Adrenal gland (tissue), 19 donors: Measurements from ENCODE around the gene XCL1. TPM values are rescaled to one million over a fixed set of nuclear protein-coding genes. Genes with fewer than 3 reads are reported as not detected.
"Not testable (repeated sequence)": the region's sequence is repeated elsewhere in the genome, so short reads cannot be mapped to it uniquely, and the experiment has no call there.

Experiments used
- DNase-seq, 7 donors: peaks; one replicate each; pipeline ENCODE4 v3.0.0-alpha.2; 2019 to 2020
- H3K27ac ChIP-seq, 5 donors: fragments of 200-600 bp; sonication (generic) in 4 of 5; 1 replicate in 3 of 5; 2 replicates in 2 of 5; pipeline versions ENCODE4 v1.5.1 to v1.8.0; 2016 to 2020; ENCODE audit warnings: mild to moderate bottlenecking in 1 of 5
- H3K27me3 ChIP-seq: fragments of 200-600 bp; 2 replicates; pipeline ENCODE4 v1.8.0; 2021
- H3K36me3 ChIP-seq, 2 donors: fragments of 200-600 bp; replicated peaks in 1 of 2; 1 replicate in 1 of 2; 2 replicates in 1 of 2; pipeline versions ENCODE4 v1.5.1 to v1.8.0; 2018 to 2022
- H3K4me1 ChIP-seq, 2 donors: fragments of 200-600 bp; replicated peaks in 1 of 2; 1 replicate in 1 of 2; 2 replicates in 1 of 2; pipeline versions ENCODE4 v1.5.1 to v1.8.0; 2018 to 2021
- H3K4me3 ChIP-seq, 4 donors: fragments of 200-600 bp; sonication (generic) in 3 of 4; one replicate each; pipeline ENCODE4 v1.5.1; 2016 to 2018
- H3K9me3 ChIP-seq, 3 donors: fragments of 200-600 bp; sonication (generic) in 1 of 3; replicated peaks in 1 of 3; 1 replicate in 2 of 3; 2 replicates in 1 of 3; pipeline versions ENCODE4 v1.5.1 to v1.8.0; 2016 to 2021
- POLR2A ChIP-seq, 2 donors: fragments of 450-650 bp; IDR thresholded peaks; one replicate each; pipeline ENCODE4 v1.6.1; 2017; ENCODE audit warnings: antibody characterized with exemption in 2 of 2, mild to moderate bottlenecking in 2 of 2, moderate library complexity in 1 of 2
- WGBS, 4 donors: extraction: QIAGEN DNeasy Blood & Tissue Kit in 2 of 4; methylation state at CpG; one replicate each; pipeline versions ENCODE4 v1.1.5 to v1.1.7; 2013 to 2017; 5-methylcytosine and 5-hydroxymethylcytosine counted together
- intact Hi-C, 2 donors: fragments of 100-400 bp; cut with DNase I; formaldehyde crosslinking; loops; one replicate each; pipeline versions ENCODE4 v1.14.1 to v1.15.0; 2022 to 2023
- long read RNA-seq, 10 donors: library from polyadenylated mRNA in 3 of 10; unstranded in 2 of 10; stranded (forward) in 1 of 10; transcript quantifications; one replicate each; pipeline ENCODE4 v2.0.0 and lab custom pipeline, GENCODE V29; 2021 to 2026
- polyA plus RNA-seq, 3 donors: library from polyadenylated mRNA; stranded (reverse); fragments of 200-250 nt in 2 of 3; fragments of 350-450 nt in 1 of 3; fragmentation: Illumina TruSeq in 1 of 3; extraction: RNeasy Lipid Tissue Mini Kit (QIAGEN cat#74804) in 1 of 3; gene quantifications; one replicate each; pipeline ENCODE4 v1.2.3, GENCODE V29; 2013 to 2014
- total RNA-seq, 9 donors: library from RNA; depleted of rRNA in 4 of 9; stranded (reverse); fragments of >200 nt in 4 of 9; fragments of 120-200 nt in 1 of 9; fragmentation: NEBNext Ultra II Directional in 1 of 9; extraction: Animal tissue kit (Norgen Biotek cat#: 25700) in 1 of 9; gene quantifications; one replicate each; pipeline versions ENCODE4 v1.1.0 to v1.2.4, GENCODE V29; 2013 to 2023
- TF ChIP-seq, protein P1 (sequence below), 6 experiments: fragments of 450-650 bp in 4 of 6; fragments of 200-600 bp in 2 of 6; sonication (generic) in 1 of 6; IDR thresholded peaks; 1 replicate in 5 of 6; 2 replicates in 1 of 6; pipeline versions ENCODE4 v1.5.1 to v1.8.0; 2016 to 2021; ENCODE audit warnings: antibody characterized with exemption in 6 of 6, mild to moderate bottlenecking in 2 of 6, moderate library complexity in 1 of 6
- donor health status: healthy with polysubstance abuse.
- donor health status: Bipolar disorder and iron deficiency.
- donor health status: DM: yes; HTN: yes; CAD: no.
- donor health status: DM: no; HTN: no; CAD: no.
- donor health status: DM: no; HTN: no; CAD: no.
- donor health status: DM: yes; HTN: yes; CAD: no.

XCL1 gene, protein sequence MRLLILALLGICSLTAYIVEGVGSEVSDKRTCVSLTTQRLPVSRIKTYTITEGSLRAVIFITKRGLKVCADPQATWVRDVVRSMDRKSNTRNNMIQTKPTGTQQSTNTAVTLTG
- under 1 TPM in 3 of 9 donors, not detected in 6; 0.11 to 0.43 (median 0.23) TPM for total RNA-seq
- polyA plus RNA-seq: under 1 TPM in 2 of 3 donors, not detected in 1; 0.24 TPM
- long read RNA-seq, donor 1: 0 reads
- long read RNA-seq, donor 2: 0 reads
- long read RNA-seq, donor 3: 0 reads
- long read RNA-seq, donor 4: 0 reads
- long read RNA-seq, donor 5: 0 reads
- long read RNA-seq, donor 6: 0 reads
- long read RNA-seq, donor 7: 0 reads
- long read RNA-seq, donor 8: 0 reads
- long read RNA-seq, donor 9: 0 reads
- long read RNA-seq, donor 10: 0 reads

DNA sequence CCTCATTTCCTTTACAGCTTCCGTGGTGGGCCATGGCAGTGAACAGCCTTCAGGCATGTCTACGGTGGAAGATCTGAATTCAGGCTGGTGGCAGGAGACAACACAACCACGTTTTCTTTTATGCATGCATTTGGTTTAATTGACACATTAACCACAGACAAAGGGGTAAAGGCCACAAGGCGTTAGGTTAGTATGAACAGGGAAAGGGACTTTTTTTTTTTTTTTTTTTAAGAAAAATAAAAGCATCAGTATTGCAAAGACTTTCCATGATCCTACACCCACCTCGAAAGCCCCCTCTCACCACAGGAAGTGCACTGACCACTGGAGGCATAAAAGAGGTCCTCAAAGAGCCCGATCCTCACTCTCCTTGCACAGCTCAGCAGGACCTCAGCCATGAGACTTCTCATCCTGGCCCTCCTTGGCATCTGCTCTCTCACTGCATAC, at the start of gene XCL1:
Gene XCL1 (plus strand): TSS at position 361 of the 444 bp plus-strand sequence. CDS start 33 bp downstream, at position 394.
- H3K27me3 ChIP-seq, H3K36me3 ChIP-seq, H3K27ac ChIP-seq, H3K4me1 ChIP-seq, intact Hi-C loops, H3K4me3 ChIP-seq, DNase-seq, H3K9me3 ChIP-seq: not testable (repeated sequence)
- WGBS, 4 donors: 67 to 80% (median 72%) methylated on average over 4 of the region's 6 CpGs

DNA sequence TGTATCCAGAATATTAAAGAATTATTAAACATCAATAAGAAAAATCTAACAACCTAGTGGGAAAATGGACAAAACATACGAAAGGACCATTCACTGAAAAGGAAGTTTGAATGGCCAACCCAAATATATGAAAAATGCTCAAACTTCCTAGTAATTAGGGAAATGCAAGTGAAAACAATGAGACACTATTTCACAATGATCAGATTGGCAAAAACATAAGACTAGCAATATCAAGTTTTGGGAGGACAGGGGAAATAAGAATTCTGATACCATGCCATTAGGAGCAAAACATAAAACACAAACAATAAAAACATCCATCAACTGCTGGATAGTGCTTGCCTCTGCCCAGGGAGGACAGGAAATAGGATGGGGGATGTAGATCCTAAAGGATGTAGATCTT, 46.9 kb upstream of the XCL1 start:
- H3K36me3 ChIP-seq: no peaks in the 10 kb centered on the region
- no peak for TF ChIP-seq POLR2A (IDR thresholded peaks at IDR 0.05)
- TF ChIP-seq, protein P1, sequence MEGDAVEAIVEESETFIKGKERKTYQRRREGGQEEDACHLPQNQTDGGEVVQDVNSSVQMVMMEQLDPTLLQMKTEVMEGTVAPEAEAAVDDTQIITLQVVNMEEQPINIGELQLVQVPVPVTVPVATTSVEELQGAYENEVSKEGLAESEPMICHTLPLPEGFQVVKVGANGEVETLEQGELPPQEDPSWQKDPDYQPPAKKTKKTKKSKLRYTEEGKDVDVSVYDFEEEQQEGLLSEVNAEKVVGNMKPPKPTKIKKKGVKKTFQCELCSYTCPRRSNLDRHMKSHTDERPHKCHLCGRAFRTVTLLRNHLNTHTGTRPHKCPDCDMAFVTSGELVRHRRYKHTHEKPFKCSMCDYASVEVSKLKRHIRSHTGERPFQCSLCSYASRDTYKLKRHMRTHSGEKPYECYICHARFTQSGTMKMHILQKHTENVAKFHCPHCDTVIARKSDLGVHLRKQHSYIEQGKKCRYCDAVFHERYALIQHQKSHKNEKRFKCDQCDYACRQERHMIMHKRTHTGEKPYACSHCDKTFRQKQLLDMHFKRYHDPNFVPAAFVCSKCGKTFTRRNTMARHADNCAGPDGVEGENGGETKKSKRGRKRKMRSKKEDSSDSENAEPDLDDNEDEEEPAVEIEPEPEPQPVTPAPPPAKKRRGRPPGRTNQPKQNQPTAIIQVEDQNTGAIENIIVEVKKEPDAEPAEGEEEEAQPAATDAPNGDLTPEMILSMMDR (IDR thresholded peaks at IDR 0.05): no peak
- no peak for DNase-seq
- no peaks in the 10 kb centered on the region for H3K9me3 ChIP-seq
- H3K27me3 ChIP-seq: no peaks in the 10 kb centered on the region
- 59 to 79% (median 65%) methylated on average over 1 of the region's 1 CpG for WGBS, 4 donors
- H3K4me3 ChIP-seq: no peak overlapping the region
- intact Hi-C loops: no loop called here
- H3K4me1 ChIP-seq: no peaks in the 10 kb centered on the region
- no peak overlapping the region for H3K27ac ChIP-seq

DNA sequence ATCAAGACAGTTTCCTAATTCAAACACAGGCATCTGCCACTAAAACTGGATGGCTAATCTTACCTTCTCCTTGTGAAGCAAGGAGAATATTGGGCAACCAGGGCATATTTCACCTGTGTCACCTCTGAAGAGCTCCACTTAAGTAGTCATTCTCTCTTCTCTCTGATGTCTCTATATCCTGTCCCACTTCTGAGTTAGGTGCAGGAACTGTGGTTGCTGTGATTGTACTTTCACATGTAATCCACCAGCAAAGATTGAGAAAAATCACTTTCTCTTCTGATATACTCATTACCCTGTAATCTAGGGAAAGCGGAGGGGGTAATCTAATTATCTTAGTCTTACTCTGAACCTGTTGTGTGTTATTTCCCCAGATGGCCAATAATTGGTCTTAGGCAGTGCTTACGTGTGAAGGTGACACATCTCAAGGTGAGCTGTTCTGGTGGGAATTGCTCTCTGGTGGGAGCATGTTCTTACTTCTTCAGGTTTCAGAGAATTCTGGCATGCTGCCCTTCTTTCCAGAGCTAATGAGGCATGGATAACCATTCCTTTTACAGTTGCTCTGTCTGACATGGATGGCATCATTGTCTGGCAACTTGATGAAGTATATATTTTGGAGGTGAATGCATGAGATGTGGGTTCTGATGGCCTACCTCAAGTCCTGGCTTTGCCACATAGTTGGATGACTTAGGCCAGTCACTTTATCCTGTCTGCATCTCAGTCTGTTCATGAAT, 44.6 kb upstream of the XCL1 start:
- Histone ChIP-seq H3K27ac (no peak overlapping the region), H3K4me3 (no peak overlapping the region), H3K36me3 (no peaks in the 10 kb centered on the region), H3K4me1 (no peaks in the 10 kb centered on the region), H3K27me3 (no peaks in the 10 kb centered on the region), H3K9me3 (no peaks in the 10 kb centered on the region)
- intact Hi-C loops: no loop called here
- WGBS, 4 donors: 90 to 97% (median 94%) methylated on average over 2 of the region's 2 CpGs
- TF ChIP-seq POLR2A (IDR thresholded peaks at IDR 0.05): no peak
- TF ChIP-seq, protein P1 (IDR thresholded peaks at IDR 0.05): no peak
- DNase-seq: no peak

DNA sequence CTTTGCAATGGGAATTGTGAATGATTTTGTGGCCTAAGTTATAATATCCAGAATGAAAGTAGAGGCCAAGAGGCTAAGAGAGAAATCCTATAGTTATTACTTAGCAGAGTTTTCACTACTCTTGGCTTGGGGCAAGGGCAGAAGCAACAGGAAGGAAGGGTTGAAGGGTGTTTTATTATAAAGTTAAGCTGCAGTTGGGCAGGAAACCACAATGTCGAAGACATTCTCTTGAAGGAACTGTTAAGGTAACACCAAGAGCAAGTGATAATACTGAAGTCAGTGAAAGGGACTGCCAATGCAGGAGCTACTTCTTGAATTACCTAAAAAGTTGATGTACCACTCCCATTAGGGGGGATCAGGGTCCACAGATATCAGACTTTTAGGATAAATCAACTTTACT, 40.9 kb upstream of the XCL1 start:
- DNase-seq: no peak
- no peaks in the 10 kb centered on the region for H3K9me3 ChIP-seq
- peak overlapping the region in 1 of 5 donors; percentile 45 for H3K27ac ChIP-seq
- intact Hi-C loops: no loop called here
- no peak for TF ChIP-seq POLR2A (IDR thresholded peaks at IDR 0.05)
- TF ChIP-seq, protein P1 (IDR thresholded peaks at IDR 0.05): no peak
- no peaks in the 10 kb centered on the region for H3K27me3 ChIP-seq
- no peak overlapping the region for H3K4me3 ChIP-seq
- no peaks in the 10 kb centered on the region for H3K36me3 ChIP-seq
- no peaks in the 10 kb centered on the region for H3K4me1 ChIP-seq
- WGBS, 4 donors: 32 to 76% (median 62%) methylated on average over 1 of the region's 1 CpG

DNA sequence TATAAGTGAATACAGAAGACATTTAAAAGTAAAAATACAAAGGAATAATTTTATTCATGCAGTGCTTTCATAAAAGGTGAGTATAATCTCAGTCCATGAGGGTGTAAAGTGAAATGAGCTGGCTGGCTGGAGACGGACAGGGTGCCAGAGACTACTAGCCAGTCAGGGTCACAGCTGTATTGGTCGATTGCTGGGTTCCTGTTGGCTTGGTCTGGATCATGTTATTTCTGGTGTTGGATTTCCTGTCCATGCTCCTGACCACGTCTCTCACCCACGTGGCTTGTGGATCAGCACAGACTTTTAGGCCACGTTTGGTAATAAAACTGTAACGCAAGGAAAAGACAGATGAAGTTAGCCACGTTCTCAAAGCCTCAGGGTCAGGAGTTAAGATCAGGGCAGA, 35.6 kb upstream of the XCL1 start:
- H3K27ac ChIP-seq, H3K36me3 ChIP-seq, H3K27me3 ChIP-seq, H3K4me3 ChIP-seq, intact Hi-C loops, DNase-seq, H3K4me1 ChIP-seq, H3K9me3 ChIP-seq: not testable (repeated sequence)
- 49 to 65% (median 61%) methylated on average over 7 of the region's 7 CpGs for WGBS, 4 donors

DNA sequence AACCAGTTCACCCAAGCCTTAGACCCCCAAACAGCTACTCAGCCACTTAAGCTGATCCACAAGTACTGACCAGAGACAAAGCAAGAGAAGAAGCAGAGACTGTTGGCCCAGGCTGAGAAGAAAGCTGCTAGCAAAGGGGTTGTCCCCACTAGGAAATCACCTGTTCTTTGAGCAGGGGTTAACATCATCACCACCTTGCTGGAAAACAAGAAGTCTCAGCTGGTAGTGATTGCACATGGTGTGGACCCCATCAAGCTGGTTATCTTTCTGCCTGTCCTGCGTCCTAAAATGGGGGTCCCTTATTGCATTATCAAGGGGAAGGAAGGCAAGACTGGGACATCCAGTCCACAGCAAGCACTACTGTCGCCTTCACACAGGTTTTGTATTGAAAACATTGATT, 33.4 kb upstream of the XCL1 start:
- intact Hi-C loops, H3K27ac ChIP-seq, H3K9me3 ChIP-seq, H3K4me1 ChIP-seq, DNase-seq, H3K36me3 ChIP-seq, H3K4me3 ChIP-seq, H3K27me3 ChIP-seq: not testable (repeated sequence)
- WGBS, 4 donors: 67 to 80% (median 74%) methylated on average over 2 of the region's 2 CpGs

DNA sequence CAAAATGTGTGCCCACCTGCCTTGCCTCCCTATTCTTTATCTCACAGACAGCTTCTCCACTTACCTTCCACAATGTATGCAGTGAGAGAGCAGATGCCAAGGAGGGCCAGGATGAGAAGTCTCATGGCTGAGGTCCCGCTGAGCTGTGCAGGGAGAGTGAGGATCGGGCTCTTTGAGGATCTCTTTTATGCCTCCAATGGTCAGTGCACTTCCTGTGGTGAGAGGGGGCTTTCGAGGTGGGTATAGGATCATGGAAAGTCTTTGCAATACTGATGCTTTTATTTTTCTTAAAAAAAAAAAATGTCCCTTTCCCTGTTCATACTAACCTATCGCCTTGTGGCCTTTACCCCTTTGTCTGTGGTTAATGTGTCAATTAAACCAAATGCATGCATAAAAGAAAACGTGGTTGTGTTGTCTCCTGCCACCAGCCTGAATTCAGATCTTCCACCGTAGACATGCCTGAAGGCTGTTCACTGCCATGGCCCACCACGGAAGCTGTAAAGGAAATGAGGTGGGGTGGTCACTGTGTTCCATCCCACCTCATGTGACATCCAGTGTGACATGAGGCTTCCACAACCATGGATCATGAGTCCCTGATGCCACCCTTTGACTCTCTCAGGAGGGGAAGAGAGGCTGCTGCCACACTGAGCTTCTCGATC, 32.4 kb upstream of the XCL1 start, which contains the start of gene XCL2:
Gene XCL2 (minus strand): TSS at position 158 of the 659 bp plus-strand sequence. CDS start 33 bp downstream, at position 125.
- intact Hi-C loops, H3K9me3 ChIP-seq, H3K4me1 ChIP-seq, H3K36me3 ChIP-seq, H3K27ac ChIP-seq, H3K27me3 ChIP-seq, H3K4me3 ChIP-seq, DNase-seq: not testable (repeated sequence)
- WGBS, 4 donors: 75 to 81% (median 79%) methylated on average over 5 to 6 of the region's 8 CpGs
